ENCODE data around the gene PLAGL2.
A peak's percentile ranks its signal among the peaks of the same experiment; 100 is the strongest.
"Not testable (repeated sequence)": the region's sequence is repeated elsewhere in the genome, so short reads cannot be mapped to it uniquely, and the experiment has no call there.

PLAGL2 gene

GRCh38 chr20:32203356-32204204 lies 4.0 kb downstream of the PLAGL2 start:
- DNase-seq: no peak

GRCh38 chr20:32201977-32202363 lies 5.6 kb downstream of the PLAGL2 start:
- DNase-seq: no peak

- DNase-seq: no peak
Observed at GRCh38 chr20:32201296-32201976, 6.1 kb downstream of the PLAGL2 start.

GRCh38 chr20:32199006-32199405 lies 8.5 kb downstream of the PLAGL2 start:
- no peak for DNase-seq

- not testable (repeated sequence) for DNase-seq
Observed at GRCh38 chr20:32197136-32197535, 10.4 kb downstream of the PLAGL2 start.

- DNase-seq: not testable (repeated sequence)
Observed at GRCh38 chr20:32196613-32197012, 10.9 kb downstream of the PLAGL2 start.

GRCh38 chr20:32195581-32195980 lies 12.0 kb downstream of the PLAGL2 start:
- DNase-seq: no peak

GRCh38 chr20:32193996-32194395 lies 13.5 kb downstream of the PLAGL2 start:
- DNase-seq: no peak

- DNase-seq: not testable (repeated sequence)
Observed at GRCh38 chr20:32193336-32193735, 14.2 kb downstream of the PLAGL2 start.

- DNase-seq: no peak
Observed at GRCh38 chr20:32192698-32193097, 14.8 kb downstream of the PLAGL2 start.

GRCh38 chr20:32191873-32192272 lies 15.7 kb downstream of the PLAGL2 start:
- no peak for DNase-seq

- DNase-seq: no peak
Observed at GRCh38 chr20:32191422-32191821, 16.1 kb downstream of the PLAGL2 start.

- no peak for DNase-seq
Observed at GRCh38 chr20:32190616-32191415, 16.7 kb downstream of the PLAGL2 start.

GRCh38 chr20:32189691-32190615 lies 17.6 kb downstream of the PLAGL2 start:
- DNase-seq: peak; percentile 28

GRCh38 chr20:32189123-32189410 lies 18.5 kb downstream of the PLAGL2 start:
- DNase-seq: no peak

- no peak for DNase-seq
Observed at GRCh38 chr20:32188376-32189122, 19.0 kb downstream of the PLAGL2 start.

GRCh38 chr20:32186506-32186905 lies 21.0 kb downstream of the PLAGL2 start:
- no peak for DNase-seq

GRCh38 chr20:32184961-32185603 lies 22.5 kb downstream of the PLAGL2 start:
- DNase-seq: no peak

GRCh38 chr20:32183947-32184635 lies 23.5 kb downstream of the PLAGL2 start:
- DNase-seq: no peak

- no peak for DNase-seq
Observed at GRCh38 chr20:32181606-32182005, 25.9 kb downstream of the PLAGL2 start.

- DNase-seq: no peak
Observed at GRCh38 chr20:32179934-32180333, 27.6 kb downstream of the PLAGL2 start.

Measured in activated effector memory CD4-positive, alpha-beta T cell treated with Interleukin-2 at 50 U/mL for 16 hours (primary cell).